ENCODE results near the gene SHC1.

The SHC1 gene

DNA sequence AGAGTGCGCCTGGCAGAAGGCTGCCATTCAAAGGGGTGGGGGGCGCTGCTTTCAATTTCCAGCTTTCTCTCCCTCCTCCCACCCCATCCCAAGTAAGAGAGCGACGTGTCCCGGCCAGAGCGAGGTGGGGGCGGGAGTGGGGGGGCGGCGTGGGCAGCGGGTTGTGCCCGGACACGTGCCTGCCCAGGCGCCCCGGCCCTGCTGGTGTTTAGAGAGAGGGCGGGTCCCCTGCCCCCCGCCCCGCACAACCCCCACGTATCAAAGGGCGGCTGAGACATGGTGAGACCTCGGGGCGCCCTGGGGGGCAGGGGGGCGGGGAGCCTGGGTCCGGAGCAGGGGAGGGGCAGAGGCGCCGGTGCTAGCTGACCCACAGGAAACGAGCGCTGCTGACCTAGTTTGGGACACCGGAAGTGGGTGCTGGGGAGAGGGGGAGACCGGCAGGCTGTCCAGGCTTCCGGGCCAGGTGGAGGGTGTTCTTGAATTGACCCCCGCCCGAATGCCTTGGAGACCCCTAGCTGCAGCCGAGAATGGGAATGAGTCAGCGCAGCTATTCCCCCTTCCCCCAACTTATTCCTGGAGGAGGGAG is 33.3 kb upstream of the SHC1 start:
- Histone ChIP-seq H3K4me1 (ENCODE audit: control insufficient read depth, low read length) (peaks cover 76% of the 10 kb centered on the region), H3K27me3 (ENCODE audit: control insufficient read depth, low read length) (no peaks in the 10 kb centered on the region), H3K9me2 (replicated peaks; ENCODE audit: control insufficient read depth, low read length) (no peaks in the 10 kb centered on the region), H3K4me2 (ENCODE audit: low read length) (peak overlapping the region; percentile 93), H3K9me3 (ENCODE audit: control insufficient read depth, insufficient read depth, low read length) (no peaks in the 10 kb centered on the region), H3K27ac (ENCODE audit: low read depth, low read length) (peak overlapping the region; percentile 68), H3F3A (ENCODE audit: control insufficient read depth, insufficient read depth) (peaks cover 31% of the 10 kb centered on the region), H3K36me3 (ENCODE audit: control insufficient read depth, low read length) (no peaks in the 10 kb centered on the region), H3K4me3 (ENCODE audit: low read length) (peak overlapping the region; percentile 93), H4K20me1 (ENCODE audit: control insufficient read depth, insufficient read depth, low read depth, low read length) (no peaks in the 10 kb centered on the region), H3K79me2 (ENCODE audit: control insufficient read depth, low read length) (peaks cover 28% of the 10 kb centered on the region)
- no peak for TF ChIP-seq EZH2phosphoT487 (IDR thresholded peaks at IDR 0.05; ENCODE audit: borderline replicate concordance, low read length)
- TF ChIP-seq, protein P1, sequence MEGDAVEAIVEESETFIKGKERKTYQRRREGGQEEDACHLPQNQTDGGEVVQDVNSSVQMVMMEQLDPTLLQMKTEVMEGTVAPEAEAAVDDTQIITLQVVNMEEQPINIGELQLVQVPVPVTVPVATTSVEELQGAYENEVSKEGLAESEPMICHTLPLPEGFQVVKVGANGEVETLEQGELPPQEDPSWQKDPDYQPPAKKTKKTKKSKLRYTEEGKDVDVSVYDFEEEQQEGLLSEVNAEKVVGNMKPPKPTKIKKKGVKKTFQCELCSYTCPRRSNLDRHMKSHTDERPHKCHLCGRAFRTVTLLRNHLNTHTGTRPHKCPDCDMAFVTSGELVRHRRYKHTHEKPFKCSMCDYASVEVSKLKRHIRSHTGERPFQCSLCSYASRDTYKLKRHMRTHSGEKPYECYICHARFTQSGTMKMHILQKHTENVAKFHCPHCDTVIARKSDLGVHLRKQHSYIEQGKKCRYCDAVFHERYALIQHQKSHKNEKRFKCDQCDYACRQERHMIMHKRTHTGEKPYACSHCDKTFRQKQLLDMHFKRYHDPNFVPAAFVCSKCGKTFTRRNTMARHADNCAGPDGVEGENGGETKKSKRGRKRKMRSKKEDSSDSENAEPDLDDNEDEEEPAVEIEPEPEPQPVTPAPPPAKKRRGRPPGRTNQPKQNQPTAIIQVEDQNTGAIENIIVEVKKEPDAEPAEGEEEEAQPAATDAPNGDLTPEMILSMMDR (IDR thresholded peaks at IDR 0.05; ENCODE audit: low read depth, low read length, poor library complexity, severe bottlenecking) = no peak

DNA sequence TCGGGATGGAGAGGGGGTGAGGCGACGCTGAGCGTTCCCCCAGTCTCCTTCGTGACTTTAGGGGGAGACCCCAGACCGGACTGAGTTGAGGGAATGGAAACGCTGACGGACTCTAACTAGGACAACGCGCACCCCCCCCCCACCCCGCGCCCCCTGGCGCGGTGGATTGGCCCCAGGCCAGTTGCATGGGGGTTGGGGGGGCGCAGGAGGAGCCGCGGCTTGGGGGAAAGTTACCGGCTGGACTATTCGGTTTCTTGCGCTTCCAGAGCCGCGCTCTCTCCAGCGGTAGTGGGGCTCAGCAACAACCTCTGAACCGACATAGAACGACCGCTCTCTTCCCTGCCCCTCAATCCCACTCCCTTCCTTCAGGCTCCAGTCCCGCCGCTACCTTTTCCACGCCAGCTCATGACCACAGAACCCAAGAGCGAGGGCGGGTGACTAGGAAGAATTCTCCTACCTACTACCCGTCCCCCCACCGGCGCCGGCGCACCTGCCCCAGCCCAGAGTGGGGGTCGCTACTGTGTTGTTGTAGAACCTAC is 32.7 kb upstream of the SHC1 start:
- H3K4me1 ChIP-seq (ENCODE audit: control insufficient read depth, low read length) = peaks cover 74% of the 10 kb centered on the region
- peak overlapping the region; percentile 68 for H3K27ac ChIP-seq (ENCODE audit: low read depth, low read length)
- H3K27me3 ChIP-seq (ENCODE audit: control insufficient read depth, low read length) = no peaks in the 10 kb centered on the region
- H3K79me2 ChIP-seq (ENCODE audit: control insufficient read depth, low read length) = peaks cover 28% of the 10 kb centered on the region
- peak overlapping the region; percentile 93 for H3K4me2 ChIP-seq (ENCODE audit: low read length)
- H4K20me1 ChIP-seq (ENCODE audit: control insufficient read depth, insufficient read depth, low read depth, low read length) = no peaks in the 10 kb centered on the region
- H3F3A ChIP-seq (ENCODE audit: control insufficient read depth, insufficient read depth) = peaks cover 31% of the 10 kb centered on the region
- H3K4me3 ChIP-seq (ENCODE audit: low read length) = peak overlapping the region; percentile 93
- TF ChIP-seq EZH2phosphoT487 (IDR thresholded peaks at IDR 0.05; ENCODE audit: borderline replicate concordance, low read length) = no peak
- TF ChIP-seq, protein P1 (IDR thresholded peaks at IDR 0.05; ENCODE audit: low read depth, low read length, poor library complexity, severe bottlenecking) = no peak
- H3K36me3 ChIP-seq (ENCODE audit: control insufficient read depth, low read length) = no peaks in the 10 kb centered on the region
- H3K9me2 ChIP-seq (replicated peaks; ENCODE audit: control insufficient read depth, low read length) = no peaks in the 10 kb centered on the region
- H3K9me3 ChIP-seq (ENCODE audit: control insufficient read depth, insufficient read depth, low read length) = no peaks in the 10 kb centered on the region

DNA sequence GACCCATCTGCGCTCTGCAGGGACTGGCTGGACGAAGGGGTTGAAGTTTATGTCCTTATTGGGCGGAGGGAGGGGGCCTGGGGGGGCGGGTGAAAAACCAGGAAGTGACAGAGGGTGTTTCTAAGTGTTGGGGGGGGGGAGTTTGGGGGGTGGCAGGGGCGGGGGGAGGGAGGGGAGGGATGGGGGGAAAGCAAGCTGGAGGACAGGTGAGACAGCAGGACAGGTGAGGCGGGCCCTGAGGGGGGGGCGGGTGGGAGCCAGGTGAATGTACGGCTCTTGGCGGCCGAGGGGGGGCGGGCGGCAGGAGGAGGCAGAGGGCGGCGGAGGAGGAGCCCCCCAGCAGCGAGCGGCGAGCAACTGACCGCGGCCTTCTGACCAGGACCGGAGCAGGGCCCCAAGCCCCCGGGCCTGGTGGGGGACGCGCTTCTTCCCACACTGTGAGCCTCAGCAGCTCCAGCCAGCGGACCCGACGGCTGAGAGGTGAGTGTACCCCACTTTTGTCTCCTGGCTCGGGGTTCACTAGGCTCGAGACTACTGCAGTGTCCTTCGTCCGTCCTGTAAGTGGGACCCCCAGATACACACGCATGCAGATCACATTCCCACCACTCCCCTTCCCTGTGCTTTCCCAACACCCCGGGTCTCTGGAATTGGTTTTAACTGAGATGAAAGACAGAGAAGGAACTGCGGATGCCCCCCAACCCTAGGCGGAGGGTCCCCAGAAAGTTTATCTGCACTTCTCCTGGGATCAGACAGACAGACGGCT is 32.1 kb upstream of the SHC1 start, which contains the start of gene ZBTB7B:
Gene ZBTB7B, plus strand, starts transcription at position 339 of the 763 bp plus-strand sequence. CDS start 11,859 bp downstream, outside the sequence.
- TF ChIP-seq, protein P1 (IDR thresholded peaks at IDR 0.05; ENCODE audit: low read depth, low read length, poor library complexity, severe bottlenecking) = no peak
- TF ChIP-seq EZH2phosphoT487 (IDR thresholded peaks at IDR 0.05; ENCODE audit: borderline replicate concordance, low read length) = no peak; the same call in 1 of the 2 replicates
- Histone ChIP-seq H3K9me3 (ENCODE audit: control insufficient read depth, insufficient read depth, low read length) (no peaks in the 10 kb centered on the region), H4K20me1 (ENCODE audit: control insufficient read depth, insufficient read depth, low read depth, low read length) (no peaks in the 10 kb centered on the region), H3K79me2 (ENCODE audit: control insufficient read depth, low read length) (peaks cover 28% of the 10 kb centered on the region), H3K36me3 (ENCODE audit: control insufficient read depth, low read length) (no peaks in the 10 kb centered on the region), H3K27me3 (ENCODE audit: control insufficient read depth, low read length) (no peaks in the 10 kb centered on the region), H3F3A (ENCODE audit: control insufficient read depth, insufficient read depth) (peaks cover 33% of the 10 kb centered on the region), H3K9me2 (replicated peaks; ENCODE audit: control insufficient read depth, low read length) (no peaks in the 10 kb centered on the region), H3K4me2 (ENCODE audit: low read length) (peak within 1 kb of the TSS; percentile 93), H3K4me3 (ENCODE audit: low read length) (peak within 1 kb of the TSS; percentile 93), H3K4me1 (ENCODE audit: control insufficient read depth, low read length) (peaks cover 69% of the 10 kb centered on the region), H3K27ac (ENCODE audit: low read depth, low read length) (peak within 1 kb of the TSS; percentile 80)

Data from DOHH2 (cell line).